Spinal cord (tissue), 10 donors: Measurements from ENCODE around the gene TOB2. TPM values are rescaled to one million over a fixed set of nuclear protein-coding genes. Genes with fewer than 3 reads are reported as not detected.

ENCODE experiments used
- DNase-seq, 6 donors: peaks; one replicate each; pipeline versions ENCODE4 v3.0.0 to v3.0.0-alpha.2; 2013 to 2015; ENCODE audit warnings: low spot score in 6 of 6, low read depth in 4 of 6
- H3K27ac ChIP-seq: one replicate; pipeline ENCODE4 v1.5.1; 2013; ENCODE audit warnings: low read depth, low read length, control low read depth
- H3K27me3 ChIP-seq: one replicate; pipeline ENCODE4 v1.6.1; 2013; ENCODE audit warnings: low read length; ENCODE audit not compliant: control insufficient read depth, insufficient read depth
- H3K36me3 ChIP-seq: one replicate; pipeline ENCODE4 v1.6.1; 2013; ENCODE audit warnings: low read length; ENCODE audit not compliant: control insufficient read depth, insufficient read depth
- H3K4me1 ChIP-seq: one replicate; pipeline ENCODE4 v1.6.1; 2013; ENCODE audit warnings: low read length; ENCODE audit not compliant: control insufficient read depth, insufficient read depth
- H3K4me3 ChIP-seq: one replicate; pipeline ENCODE4 v1.5.1; 2013; ENCODE audit warnings: low read depth, low read length, control low read depth
- H3K9me3 ChIP-seq: one replicate; pipeline ENCODE4 v1.6.1; 2013; ENCODE audit warnings: low read length; ENCODE audit not compliant: control insufficient read depth, insufficient read depth
- WGBS: methylation state at CpG from one replicate; pipeline ENCODE4 v1.1.5; 2013; ENCODE audit warnings: missing lambda C conversion rate; ENCODE audit not compliant: insufficient coverage; 5-methylcytosine and 5-hydroxymethylcytosine counted together
- polyA plus RNA-seq, 2 donors: library from polyadenylated mRNA; unstranded; fragments of 120-200 nt; gene quantifications; one replicate each; pipeline ENCODE4 v1.2.1, GENCODE V29; 2013; ENCODE audit not compliant: insufficient read length in 2 of 2
- total RNA-seq, 2 donors: library from RNA; depleted of rRNA in 1 of 2; stranded (reverse); fragments of 120-200 nt in 1 of 2; fragments of >200 nt in 1 of 2; gene quantifications; one replicate each; pipeline versions ENCODE4 v1.2.3 to v1.2.4, GENCODE V29; 2013 to 2014
- donor health status: healthy.

TOB2 gene
- total and polyA plus RNA-seq, 4 donors = 17.1 to 45.5 (median 38.9) TPM

- Histone ChIP-seq H3K36me3 (peaks cover 7% of the 10 kb centered on the region), H3K9me3 (no peaks in the 10 kb centered on the region), H3K4me3 (no peak overlapping the region), H3K27me3 (no peaks in the 10 kb centered on the region), H3K4me1 (peaks cover 61% of the 10 kb centered on the region), H3K27ac (peak overlapping the region; percentile 96)
- 53% methylated on average over 15 of the region's 15 CpGs for WGBS
- peak in 3 of 6 donors; percentile 39 to 76 (median 44) for DNase-seq
These were observed 34.7 kb upstream of the TOB2 start for GRCh38 chr22:41481131-41481830.

- H3K27ac ChIP-seq = peak overlapping the region; percentile 96
- DNase-seq = peak in 2 of 6 donors; percentile 48 to 84
- H3K4me1 ChIP-seq = peaks cover 57% of the 10 kb centered on the region
- H3K4me3 ChIP-seq = no peak overlapping the region
- H3K36me3 ChIP-seq = peaks cover 4% of the 10 kb centered on the region
- no peaks in the 10 kb centered on the region for H3K9me3 ChIP-seq
- no CpG with 5 or more reads among the region's 7 CpGs for WGBS
- H3K27me3 ChIP-seq = no peaks in the 10 kb centered on the region
These were observed 33.8 kb upstream of the TOB2 start for GRCh38 chr22:41480397-41480735.

GRCh38 chr22:41479671-41480396, 33.2 kb upstream of the TOB2 start:
- Histone ChIP-seq H3K36me3 (peaks cover 4% of the 10 kb centered on the region), H3K4me3 (no peak overlapping the region), H3K9me3 (no peaks in the 10 kb centered on the region), H3K4me1 (peaks cover 57% of the 10 kb centered on the region), H3K27ac (peak overlapping the region; percentile 96), H3K27me3 (no peaks in the 10 kb centered on the region)
- DNase-seq = peak in 5 of 6 donors; percentile 77 to 95 (median 83)
- WGBS = 17% methylated on average over 5 of the region's 6 CpGs

GRCh38 chr22:41478891-41479521, 32.4 kb upstream of the TOB2 start:
- Histone ChIP-seq H3K4me1 (peaks cover 57% of the 10 kb centered on the region), H3K27me3 (no peaks in the 10 kb centered on the region), H3K36me3 (peaks cover 5% of the 10 kb centered on the region), H3K27ac (peak overlapping the region; percentile 96), H3K4me3 (no peak overlapping the region), H3K9me3 (no peaks in the 10 kb centered on the region)
- 28% methylated on average over 2 of the region's 7 CpGs for WGBS
- peak in 2 of 6 donors; percentile 70 to 80 for DNase-seq

GRCh38 chr22:41478473-41478872, 31.9 kb upstream of the TOB2 start:
- Histone ChIP-seq H3K27ac (peak overlapping the region; percentile 96), H3K36me3 (peaks cover 7% of the 10 kb centered on the region), H3K4me1 (peaks cover 57% of the 10 kb centered on the region), H3K27me3 (no peaks in the 10 kb centered on the region), H3K4me3 (no peak overlapping the region), H3K9me3 (no peaks in the 10 kb centered on the region)
- DNase-seq = no peak
- 57% methylated on average over 1 of the region's 2 CpGs for WGBS

GRCh38 chr22:41474872-41475451, 28.4 kb upstream of the TOB2 start:
- Histone ChIP-seq H3K36me3 (peaks cover 11% of the 10 kb centered on the region), H3K4me1 (peaks cover 27% of the 10 kb centered on the region), H3K27me3 (no peaks in the 10 kb centered on the region), H3K27ac (no peak overlapping the region), H3K9me3 (no peaks in the 10 kb centered on the region), H3K4me3 (no peak overlapping the region)
- DNase-seq = no peak
- 97% methylated on average over 2 of the region's 6 CpGs for WGBS

- Histone ChIP-seq H3K27me3 (no peaks in the 10 kb centered on the region), H3K4me1 (peaks cover 4% of the 10 kb centered on the region), H3K36me3 (peaks cover 13% of the 10 kb centered on the region), H3K27ac (no peak overlapping the region), H3K4me3 (no peak overlapping the region), H3K9me3 (no peaks in the 10 kb centered on the region)
- no peak for DNase-seq
- WGBS = 83% methylated on average over 1 of the region's 2 CpGs
These were observed 25.0 kb upstream of the TOB2 start for GRCh38 chr22:41471568-41471967.

GRCh38 chr22:41470886-41471285, 24.3 kb upstream of the TOB2 start:
- WGBS = 100% methylated on average over 1 of the region's 2 CpGs
- Histone ChIP-seq H3K36me3 (peaks cover 18% of the 10 kb centered on the region), H3K4me1 (peaks cover 4% of the 10 kb centered on the region), H3K27ac (no peak overlapping the region), H3K9me3 (no peaks in the 10 kb centered on the region), H3K27me3 (no peaks in the 10 kb centered on the region), H3K4me3 (no peak overlapping the region)
- no peak for DNase-seq

GRCh38 chr22:41469218-41469851, 22.7 kb upstream of the TOB2 start:
- peak overlapping the region; percentile 98 for H3K4me3 ChIP-seq

More at GRCh38 chr22:41469218-41469851, 22.7 kb upstream of the TOB2 start:
- peaks cover 31% of the 10 kb centered on the region for H3K36me3 ChIP-seq
- no peak for DNase-seq
- peak overlapping the region; percentile 96 for H3K27ac ChIP-seq
- WGBS = 0% methylated on average over 20 of the region's 30 CpGs
- H3K27me3 ChIP-seq = no peaks in the 10 kb centered on the region
- peaks cover 4% of the 10 kb centered on the region for H3K4me1 ChIP-seq
- H3K9me3 ChIP-seq = no peaks in the 10 kb centered on the region
